Bronchial epithelial cell (primary cell): ENCODE measurements around the gene NBPF9. TPM values are rescaled to one million over a fixed set of nuclear protein-coding genes. Genes with fewer than 3 reads are reported as not detected.
"Not testable (repeated sequence)": the region's sequence is repeated elsewhere in the genome, so short reads cannot be mapped to it uniquely, and the experiment has no call there.

Source experiments
- DNase-seq: peaks from one replicate; pipeline ENCODE4 v3.0.0-alpha.2; 2010; ENCODE audit warnings: low read depth
- FAIRE-seq: peaks from 2 replicates; lab custom pipeline; 2011; peaks lifted over from hg19 to GRCh38; lab: Jason Lieb, UNC
- H3K27me3 ChIP-seq: 2 replicates; pipeline ENCODE4 v1.5.1; 2011; ENCODE audit warnings: low read length; ENCODE audit not compliant: control insufficient read depth, insufficient read depth
- H3K36me3 ChIP-seq: 2 replicates; pipeline ENCODE4 v1.5.1; 2011; ENCODE audit warnings: low read length; ENCODE audit not compliant: control insufficient read depth, insufficient read depth
- H3K4me3 ChIP-seq: 2 replicates; pipeline ENCODE4 v1.5.1; 2011; ENCODE audit warnings: mild to moderate bottlenecking, low read depth, low read length, control low read depth
- total RNA-seq: library from RNA; depleted of rRNA; stranded (reverse); fragments of >200 nt; gene quantifications from 2 replicates; pipeline ENCODE4 v1.2.1, GENCODE V29; 2014

NBPF9 gene
- total RNA-seq, result 6.7 and 12.4 TPM in 2 replicates

- not testable (repeated sequence) for H3K36me3 ChIP-seq, H3K27me3 ChIP-seq, FAIRE-seq
- peak; percentile 8 for DNase-seq
- H3K4me3 ChIP-seq, result peak within 1 kb of the TSS; percentile 42
Measured at GRCh38 chr1:149103109-149104081, at the start of gene NBPF9. Gene NBPF9, minus strand, starts transcription at chr1:149103551. Its CDS starts 21,412 bp downstream, at chr1:149082139.

DNA sequence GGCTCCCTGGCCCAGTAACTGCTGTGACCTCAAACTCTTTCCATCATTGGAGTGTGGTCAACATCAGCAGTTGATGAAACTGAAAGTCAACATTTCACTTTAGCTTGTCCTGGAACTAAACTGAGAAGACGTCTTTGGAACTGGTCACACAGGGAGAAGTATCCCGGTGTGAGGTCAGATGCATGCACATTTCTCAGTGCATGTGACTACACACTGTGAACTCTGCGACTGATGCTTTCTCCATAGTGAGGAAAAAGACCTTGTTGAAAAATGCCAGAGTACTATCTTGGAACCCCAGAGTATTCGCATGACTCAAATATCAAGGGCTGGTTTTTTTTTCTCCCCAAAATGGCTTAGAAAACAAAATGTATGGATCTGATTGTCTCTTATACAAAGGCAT lies 46.6 kb upstream of the NBPF9 start:
- not testable (repeated sequence) for H3K4me3 ChIP-seq, FAIRE-seq, H3K36me3 ChIP-seq, DNase-seq, H3K27me3 ChIP-seq

DNA sequence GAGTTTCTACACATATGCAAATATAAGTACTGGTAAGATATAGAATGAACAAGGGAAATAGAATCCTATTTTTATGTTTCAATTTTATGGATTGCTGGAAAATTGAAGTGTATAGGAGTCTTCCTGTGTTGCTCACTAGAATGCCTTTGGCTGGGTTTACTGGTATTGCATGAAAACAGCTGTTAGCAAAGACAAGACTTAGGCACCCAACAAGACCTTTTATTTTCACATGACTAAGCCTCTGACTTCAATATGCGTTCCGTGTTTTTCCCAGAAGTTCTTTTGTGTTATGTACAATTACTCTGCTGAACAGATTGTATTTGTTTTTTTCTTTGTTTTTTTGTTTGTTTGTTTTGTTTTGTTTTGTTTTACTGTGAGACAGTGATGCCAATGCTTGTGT lies 34.2 kb upstream of the NBPF9 start:
- not testable (repeated sequence) for H3K36me3 ChIP-seq, FAIRE-seq, H3K27me3 ChIP-seq, H3K4me3 ChIP-seq, DNase-seq

DNA sequence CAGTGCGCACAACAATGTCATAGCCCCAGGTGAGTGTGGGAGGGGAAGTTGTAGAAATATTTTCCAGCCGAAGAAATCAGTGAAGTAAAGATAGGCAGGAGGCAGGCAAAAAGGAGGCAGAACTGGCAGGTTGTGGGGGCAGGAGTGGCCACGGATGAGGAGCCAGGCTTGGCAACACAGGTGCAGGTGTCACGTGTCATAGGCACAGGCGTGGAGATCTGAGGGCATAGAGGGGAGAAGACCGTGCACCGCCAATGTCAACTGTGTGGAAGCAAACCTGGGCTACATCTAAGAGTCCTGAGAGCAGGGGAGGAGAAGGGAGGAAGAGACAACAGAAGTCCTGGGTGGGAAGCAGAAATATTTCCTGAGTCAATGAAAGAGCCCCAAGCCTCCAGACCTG lies 27.6 kb upstream of the NBPF9 start:
- not testable (repeated sequence) for H3K4me3 ChIP-seq, H3K36me3 ChIP-seq, H3K27me3 ChIP-seq, DNase-seq, FAIRE-seq

GRCh38 chr1:149129245-149129644 lies 25.9 kb upstream of the NBPF9 start:
- DNase-seq, H3K4me3 ChIP-seq, FAIRE-seq, H3K27me3 ChIP-seq, H3K36me3 ChIP-seq: not testable (repeated sequence)

DNA sequence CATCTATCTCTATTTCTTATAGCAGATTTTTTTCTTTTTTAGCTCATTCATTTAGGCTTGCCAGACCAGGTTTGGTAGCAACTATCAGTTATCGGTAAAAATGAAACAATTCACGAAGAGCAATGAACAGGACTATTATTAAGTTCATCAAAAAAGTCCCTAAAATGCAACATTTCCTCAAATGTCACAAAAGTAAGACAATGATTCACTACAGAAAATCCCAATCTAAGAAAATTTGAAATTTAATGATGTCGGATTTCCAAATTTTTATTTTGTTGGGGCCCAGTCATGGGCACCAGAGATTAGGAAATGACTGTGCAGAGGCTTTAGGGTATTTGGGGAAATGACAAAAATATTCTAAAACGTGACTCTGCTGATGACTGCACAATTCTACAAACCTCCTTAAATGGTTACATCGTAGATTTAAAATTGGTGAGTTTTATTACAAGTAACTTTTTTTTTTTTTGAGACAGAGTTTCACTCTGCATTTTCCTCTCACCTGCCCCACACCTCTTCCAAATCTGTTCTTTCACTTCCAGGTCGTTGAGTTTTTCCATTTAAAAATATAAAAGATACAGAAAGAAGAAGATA lies 23.3 kb upstream of the NBPF9 start:
- H3K27me3 ChIP-seq, H3K4me3 ChIP-seq, H3K36me3 ChIP-seq, DNase-seq, FAIRE-seq: not testable (repeated sequence)

- not testable (repeated sequence) for H3K36me3 ChIP-seq, H3K27me3 ChIP-seq, FAIRE-seq, DNase-seq, H3K4me3 ChIP-seq
Measured at GRCh38 chr1:149123948-149124926, 20.9 kb upstream of the NBPF9 start.

DNA sequence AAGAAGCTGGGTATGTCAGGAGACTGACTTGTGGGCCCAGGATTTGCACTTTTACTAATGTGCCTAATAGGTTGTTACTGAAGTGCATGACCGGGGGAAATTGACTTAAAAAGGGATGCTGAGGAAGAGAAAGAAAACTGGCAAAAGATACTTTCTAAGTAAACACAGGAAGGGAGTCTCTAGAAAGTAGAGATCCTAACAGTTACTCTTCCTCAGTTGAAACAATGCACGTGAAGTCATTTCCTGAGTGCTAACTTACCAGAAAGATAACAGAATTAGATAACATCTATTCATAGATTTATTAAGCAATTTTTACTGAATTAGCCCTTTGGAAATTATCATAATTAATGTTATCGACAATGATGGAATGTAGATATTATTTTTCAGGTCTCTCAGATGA lies 9.5 kb upstream of the NBPF9 start:
- not testable (repeated sequence) for H3K27me3 ChIP-seq, H3K36me3 ChIP-seq, H3K4me3 ChIP-seq, DNase-seq, FAIRE-seq

GRCh38 chr1:149110343-149110742 lies 7.0 kb upstream of the NBPF9 start:
- H3K4me3 ChIP-seq, FAIRE-seq, DNase-seq, H3K36me3 ChIP-seq, H3K27me3 ChIP-seq: not testable (repeated sequence)

GRCh38 chr1:149102574-149102973 lies 777 bp downstream of the NBPF9 start:
- H3K4me3 ChIP-seq, result peak overlapping the region; percentile 21
- DNase-seq, result not testable (repeated sequence)

DNA sequence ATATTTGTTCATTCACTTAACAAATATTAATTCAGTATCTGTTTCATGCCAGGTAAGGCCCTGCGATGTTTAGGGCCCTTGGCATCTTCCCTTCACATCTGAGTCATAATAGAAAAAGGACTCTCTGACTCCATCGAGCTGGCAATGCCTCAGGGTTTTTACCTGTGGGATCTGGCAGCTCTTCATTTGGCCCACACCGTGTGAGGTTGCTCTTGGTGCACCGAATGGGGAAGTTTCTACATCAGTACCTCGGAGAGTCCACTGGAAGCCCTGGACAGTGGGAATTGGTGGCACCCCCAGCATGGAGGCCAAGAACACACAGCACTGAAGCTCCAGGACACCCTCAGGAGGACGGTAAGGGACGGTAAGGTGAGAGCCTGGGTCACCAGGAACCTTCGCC lies 5.1 kb downstream of the NBPF9 start:
- FAIRE-seq, H3K27me3 ChIP-seq, H3K4me3 ChIP-seq, H3K36me3 ChIP-seq: not testable (repeated sequence)
- peak; percentile 3 for DNase-seq

More at GRCh38 chr1:149102574-149102973, 777 bp downstream of the NBPF9 start:
- FAIRE-seq, H3K27me3 ChIP-seq, H3K36me3 ChIP-seq: not testable (repeated sequence)

DNA sequence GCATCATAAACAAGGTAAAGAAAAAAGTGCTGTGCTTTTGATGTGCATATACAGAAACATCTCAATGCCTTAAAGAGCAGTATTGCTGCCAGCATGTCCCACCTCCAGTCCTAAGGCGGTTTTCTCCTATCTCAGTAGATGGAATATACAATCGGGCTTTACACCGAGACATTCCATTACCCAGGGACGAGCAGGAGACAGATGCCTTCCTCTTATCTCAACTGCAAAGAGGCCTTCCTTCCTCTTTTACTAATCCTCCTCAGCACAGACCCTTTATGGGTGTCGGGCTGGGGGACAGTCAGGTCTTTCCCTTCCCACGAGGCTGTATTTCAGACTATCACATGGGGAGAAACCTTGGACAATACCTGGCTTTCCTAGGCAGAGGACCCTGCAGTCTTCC lies 10.2 kb downstream of the NBPF9 start:
- H3K27me3 ChIP-seq, H3K36me3 ChIP-seq, H3K4me3 ChIP-seq, FAIRE-seq, DNase-seq: not testable (repeated sequence)

GRCh38 chr1:149075505-149076127 lies 27.7 kb downstream of the NBPF9 start:
- not testable (repeated sequence) for H3K36me3 ChIP-seq, H3K4me3 ChIP-seq, FAIRE-seq, DNase-seq, H3K27me3 ChIP-seq
